ENCODE results near the gene USP2. TPM values are rescaled to one million over a fixed set of nuclear protein-coding genes. Genes with fewer than 3 reads are reported as not detected.

The USP2 gene
- total and polyA plus RNA-seq, 2 of the 8 experiments (the other 6 are each of a cell fraction or from before 2014, with no cell fraction given): 2.2 to 6.9 TPM

DNA sequence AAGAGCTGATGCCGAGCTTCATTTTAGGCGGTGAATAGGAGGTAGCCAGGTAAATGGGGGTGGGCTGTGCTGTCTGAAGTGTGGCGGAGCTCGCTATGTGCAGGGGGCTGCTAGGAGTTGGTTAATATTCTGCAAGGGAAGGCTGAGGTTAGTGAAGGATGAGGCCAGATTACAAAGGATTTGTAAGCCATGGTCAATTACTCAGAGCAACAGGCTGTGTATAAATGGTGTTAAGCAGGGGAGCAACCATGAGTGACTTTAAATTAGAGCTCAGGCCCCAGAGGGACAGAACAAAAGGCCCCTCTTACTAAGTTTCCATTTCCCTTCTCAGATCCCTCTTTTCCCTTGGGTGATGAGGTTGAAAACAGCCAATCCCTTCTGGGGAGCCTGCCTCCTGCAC is 57.3 kb downstream of the USP2 start (continued):
- TF ChIP-seq PHF8 (conservative IDR thresholded peaks at IDR 0.05; ENCODE audit: low read depth, low read length): no peak
